Suprapubic skin (tissue), 4 donors: ENCODE data around the gene DCAF7.

Experiments used
- EP300 ChIP-seq: sonication (generic); formaldehyde crosslinking; IDR thresholded peaks from one replicate; pipeline ENCODE4 v1.6.1; 2017; ENCODE audit warnings: antibody characterized with exemption
- POLR2A ChIP-seq, 2 donors: fragments of 450-650 bp; IDR thresholded peaks; one replicate each; pipeline ENCODE4 v1.6.1; 2017; ENCODE audit warnings: antibody characterized with exemption in 2 of 2, mild to moderate bottlenecking in 2 of 2, moderate library complexity in 2 of 2
- POLR2AphosphoS5 ChIP-seq, 3 donors: sonication (generic); formaldehyde crosslinking; IDR thresholded peaks; one replicate each; pipeline ENCODE4 v1.6.1; 2017; ENCODE audit warnings: antibody characterized with exemption in 3 of 3
- TF ChIP-seq, protein P1 (sequence below), 2 donors: fragments of 200-600 bp in 1 of 2; fragments of 450-650 bp in 1 of 2; sonication (generic) in 1 of 2; IDR thresholded peaks; one replicate each; pipeline ENCODE4 v1.5.1; 2016 to 2019; ENCODE audit warnings: antibody characterized with exemption in 2 of 2, mild to moderate bottlenecking in 1 of 2, moderate library complexity in 1 of 2

DNA sequence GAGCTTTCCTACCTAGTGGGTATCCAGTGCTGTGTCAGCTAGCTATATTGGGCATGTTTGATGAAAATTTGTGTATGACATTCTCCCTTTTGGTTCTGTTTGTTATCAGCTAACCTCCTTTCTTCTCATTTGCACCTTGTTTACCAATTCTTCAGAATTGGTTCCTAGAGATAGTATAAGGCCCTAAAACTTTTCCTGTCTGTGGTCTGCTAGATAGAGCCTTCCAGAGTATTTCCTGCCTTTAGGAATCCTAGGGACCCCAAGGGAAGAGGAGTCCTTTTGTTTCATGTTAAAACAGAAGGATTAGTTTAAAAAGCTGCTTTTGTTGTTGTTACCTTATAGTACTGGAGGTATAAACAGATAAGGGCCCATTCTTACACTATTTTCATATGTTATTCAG is 83.5 kb downstream of the DCAF7 start:
- TF ChIP-seq, protein P1, sequence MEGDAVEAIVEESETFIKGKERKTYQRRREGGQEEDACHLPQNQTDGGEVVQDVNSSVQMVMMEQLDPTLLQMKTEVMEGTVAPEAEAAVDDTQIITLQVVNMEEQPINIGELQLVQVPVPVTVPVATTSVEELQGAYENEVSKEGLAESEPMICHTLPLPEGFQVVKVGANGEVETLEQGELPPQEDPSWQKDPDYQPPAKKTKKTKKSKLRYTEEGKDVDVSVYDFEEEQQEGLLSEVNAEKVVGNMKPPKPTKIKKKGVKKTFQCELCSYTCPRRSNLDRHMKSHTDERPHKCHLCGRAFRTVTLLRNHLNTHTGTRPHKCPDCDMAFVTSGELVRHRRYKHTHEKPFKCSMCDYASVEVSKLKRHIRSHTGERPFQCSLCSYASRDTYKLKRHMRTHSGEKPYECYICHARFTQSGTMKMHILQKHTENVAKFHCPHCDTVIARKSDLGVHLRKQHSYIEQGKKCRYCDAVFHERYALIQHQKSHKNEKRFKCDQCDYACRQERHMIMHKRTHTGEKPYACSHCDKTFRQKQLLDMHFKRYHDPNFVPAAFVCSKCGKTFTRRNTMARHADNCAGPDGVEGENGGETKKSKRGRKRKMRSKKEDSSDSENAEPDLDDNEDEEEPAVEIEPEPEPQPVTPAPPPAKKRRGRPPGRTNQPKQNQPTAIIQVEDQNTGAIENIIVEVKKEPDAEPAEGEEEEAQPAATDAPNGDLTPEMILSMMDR (IDR thresholded peaks at IDR 0.05) = no peak
- TF ChIP-seq EP300 = no peak
- no peak for TF ChIP-seq POLR2A (IDR thresholded peaks at IDR 0.05)
- TF ChIP-seq POLR2AphosphoS5 (IDR thresholded peaks at IDR 0.05) = no peak
